H9 (cell line): ENCODE data around the gene PGAP6. TPM values are rescaled to one million over a fixed set of nuclear protein-coding genes. Genes with fewer than 3 reads are reported as not detected.

Source experiments
- DNase-seq: peaks from one replicate; pipeline ENCODE4 v3.0.0-alpha.2; 2017
- H2AFZ ChIP-seq: one replicate; pipeline ENCODE4 v1.6.1; 2013; ENCODE audit warnings: mild to moderate bottlenecking, low read length, control low read depth, moderate library complexity
- H2AK5ac ChIP-seq: 2 replicates; pipeline ENCODE4 v1.6.1; 2013; ENCODE audit warnings: low read length, control low read depth, mixed read lengths; ENCODE audit not compliant: insufficient read length
- H2BK120ac ChIP-seq: one replicate; pipeline ENCODE4 v1.6.1; 2013; ENCODE audit warnings: low read depth, mild to moderate bottlenecking, low read length, control low read depth, inconsistent platforms; ENCODE audit not compliant: poor library complexity, severe bottlenecking
- H2BK12ac ChIP-seq: 2 replicates; pipeline ENCODE4 v1.6.1; 2013; ENCODE audit warnings: low read length, control low read depth, mixed read lengths, low read depth; ENCODE audit not compliant: insufficient read length
- H2BK15ac ChIP-seq: 2 replicates; pipeline ENCODE4 v1.6.1; 2013; ENCODE audit warnings: low read depth, low read length, control low read depth
- H2BK20ac ChIP-seq: one replicate; pipeline ENCODE4 v1.6.1; 2013; ENCODE audit warnings: low read depth, mild to moderate bottlenecking, low read length, control low read depth, inconsistent platforms; ENCODE audit not compliant: poor library complexity, severe bottlenecking
- H2BK5ac ChIP-seq: 2 replicates; pipeline ENCODE4 v1.6.1; 2013; ENCODE audit warnings: low read length, control low read depth, mixed read lengths; ENCODE audit not compliant: insufficient read length
- H3K14ac ChIP-seq: 2 replicates; pipeline ENCODE4 v1.6.1; 2013; ENCODE audit warnings: low read length, control low read depth; ENCODE audit not compliant: insufficient read depth
- H3K18ac ChIP-seq: 2 replicates; pipeline ENCODE4 v1.6.1; 2013; ENCODE audit warnings: low read depth, mild to moderate bottlenecking, mixed read lengths, low read length, control low read depth; ENCODE audit not compliant: insufficient read length
- H3K23ac ChIP-seq: 2 replicates; pipeline ENCODE4 v1.6.1; 2013; ENCODE audit warnings: low read length, control low read depth, mixed read lengths, low read depth; ENCODE audit not compliant: insufficient read length
- H3K23me2 ChIP-seq: 2 replicates; pipeline ENCODE4 v1.6.1; 2013; ENCODE audit warnings: low read depth, mild to moderate bottlenecking, mixed read lengths, low read length, control low read depth; ENCODE audit not compliant: insufficient read length, poor library complexity, severe bottlenecking
- H3K27ac ChIP-seq: 2 replicates; pipeline ENCODE4 v1.5.1; 2013; ENCODE audit warnings: low read length, control low read depth, mixed read lengths, low read depth; ENCODE audit not compliant: insufficient read length
- H3K27me3 ChIP-seq: 2 replicates; pipeline ENCODE4 v1.6.1; 2013; ENCODE audit warnings: low read length, control low read depth, inconsistent platforms; ENCODE audit not compliant: insufficient read depth
- H3K4ac ChIP-seq: 2 replicates; pipeline ENCODE4 v1.6.1; 2013; ENCODE audit warnings: low read depth, mild to moderate bottlenecking, control low read depth, inconsistent platforms, low read length, moderate library complexity
- H3K4me1 ChIP-seq: 2 replicates; pipeline ENCODE4 v1.6.1; 2013; ENCODE audit warnings: low read length, control low read depth, inconsistent platforms; ENCODE audit not compliant: insufficient read depth
- H3K4me2 ChIP-seq: 2 replicates; pipeline ENCODE4 v1.6.1; 2013; ENCODE audit warnings: low read length, control low read depth, mixed read lengths; ENCODE audit not compliant: insufficient read length, insufficient read depth
- H3K56ac ChIP-seq: 2 replicates; pipeline ENCODE4 v1.6.1; 2013; ENCODE audit warnings: low read depth, mild to moderate bottlenecking, mixed read lengths, low read length, control low read depth; ENCODE audit not compliant: insufficient read length
- H3K79me1 ChIP-seq: 2 replicates; pipeline ENCODE4 v1.6.1; 2013; ENCODE audit warnings: low read depth, mild to moderate bottlenecking, moderate library complexity, low read length, control low read depth, inconsistent platforms; ENCODE audit not compliant: insufficient read depth, poor library complexity, severe bottlenecking
- H3K79me2 ChIP-seq: 2 replicates; pipeline ENCODE4 v1.6.1; 2013; ENCODE audit warnings: low read length, control low read depth, inconsistent platforms; ENCODE audit not compliant: insufficient read depth
- H3K9ac ChIP-seq: 2 replicates; pipeline ENCODE4 v1.6.1; 2013; ENCODE audit warnings: low read length, control low read depth, mixed read lengths; ENCODE audit not compliant: insufficient read length; ENCODE audit errors: extremely low read depth
- H3K9me3 ChIP-seq: one replicate; pipeline ENCODE4 v1.6.1; 2013; ENCODE audit warnings: low read depth, low read length, inconsistent platforms; ENCODE audit not compliant: control insufficient read depth
- H3T11ph ChIP-seq: one replicate; pipeline ENCODE4 v1.6.1; 2013; ENCODE audit warnings: mild to moderate bottlenecking, low read length, control low read depth, inconsistent platforms
- H4K20me1 ChIP-seq: one replicate; pipeline ENCODE4 v1.6.1; 2013; ENCODE audit not compliant: control insufficient read depth, insufficient read length, insufficient read depth
- H4K5ac ChIP-seq: 2 replicates; pipeline ENCODE4 v1.6.1; 2013; ENCODE audit warnings: low read depth, mild to moderate bottlenecking, mixed read lengths, low read length, control low read depth; ENCODE audit not compliant: insufficient read length
- H4K8ac ChIP-seq: replicated peaks from 2 replicates; pipeline ENCODE4 v1.6.1; 2013; ENCODE audit warnings: low read length, control low read depth, mixed read lengths, low read depth; ENCODE audit not compliant: insufficient read length
- H4K91ac ChIP-seq: 2 replicates; pipeline ENCODE4 v1.6.1; 2013; ENCODE audit warnings: low read depth, mild to moderate bottlenecking, moderate library complexity, mixed read lengths, low read length, control low read depth; ENCODE audit not compliant: insufficient read length
- H3K27ac Mint-ChIP-seq, 3 experiments: 2 replicates in 2 of 3; 3 replicates in 1 of 3; pipeline ENCODE4 v1.8.0; 2020 to 2021; ENCODE audit warnings: mixed read lengths in 3 of 3, mild to moderate bottlenecking in 1 of 3, moderate library complexity in 1 of 3
- H3K27me3 Mint-ChIP-seq: 2 replicates; pipeline ENCODE4 v1.8.0; 2021; ENCODE audit warnings: low read depth, mild to moderate bottlenecking, moderate library complexity, mixed read lengths
- H3K36me3 Mint-ChIP-seq, 3 experiments: 2 replicates in 2 of 3; 3 replicates in 1 of 3; pipeline ENCODE4 v1.8.0; 2020 to 2021; ENCODE audit warnings: low read depth in 3 of 3, mixed read lengths in 3 of 3; ENCODE audit not compliant: insufficient read depth in 1 of 3
- H3K4me1 Mint-ChIP-seq, 2 experiments: 2 replicates each; pipeline ENCODE4 v1.8.0; 2020; ENCODE audit warnings: mixed read lengths in 2 of 2
- H3K4me3 Mint-ChIP-seq, 2 experiments: 2 replicates in 1 of 2; 3 replicates in 1 of 2; pipeline ENCODE4 v1.8.0; 2020 to 2021; ENCODE audit warnings: mild to moderate bottlenecking in 2 of 2, mixed read lengths in 2 of 2, moderate library complexity in 1 of 2
- H3K9me3 Mint-ChIP-seq, 2 experiments: 2 replicates in 1 of 2; 3 replicates in 1 of 2; pipeline ENCODE4 v1.8.0; 2020; ENCODE audit warnings: mild to moderate bottlenecking in 2 of 2, mixed read lengths in 2 of 2, moderate library complexity in 1 of 2
- WGBS: extraction: QIAGEN DNeasy Blood & Tissue Kit; methylation state at CpG from one replicate; pipeline ENCODE4 v1.1.7; 2013; ENCODE audit warnings: missing lambda C conversion rate, low lambda C conversion rate, mixed read lengths; ENCODE audit not compliant: insufficient read length; ENCODE audit errors: extremely low coverage; 5-methylcytosine and 5-hydroxymethylcytosine counted together
- total RNA-seq: library from RNA; stranded (reverse); gene quantifications from 2 replicates; pipeline ENCODE4 v1.2.1, GENCODE V29; 2021
- TF ChIP-seq, protein P1 (sequence below): fragments of 200-600 bp; sonication (generic); conservative IDR thresholded peaks from 3 replicates; pipeline ENCODE4 v1.8.0; 2021; ENCODE audit warnings: antibody characterized with exemption, mild to moderate bottlenecking

PGAP6 gene
- total RNA-seq, 1 experiment from 2014 or later: 111 TPM

DNA sequence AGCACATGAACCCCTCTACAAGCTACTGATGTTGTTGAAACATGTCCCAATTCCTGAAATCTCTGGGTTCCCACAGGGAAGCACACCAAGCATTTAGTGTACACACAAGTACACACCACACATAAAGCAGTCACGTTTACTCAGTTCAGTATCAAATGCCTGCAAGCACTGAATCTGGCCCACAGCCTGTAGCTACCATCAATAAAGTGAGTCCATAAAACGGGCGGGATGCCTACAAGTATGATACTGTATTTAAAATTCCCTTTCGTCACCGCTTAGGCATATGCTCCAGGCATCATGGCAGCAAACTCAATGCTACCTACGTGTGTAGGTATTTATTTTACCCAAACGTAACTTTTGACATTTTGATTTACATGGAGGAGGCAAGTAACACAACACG, 31.6 kb downstream of the PGAP6 start:
- Histone ChIP-seq H3K9ac (no peak overlapping the region), H3K18ac (no peak overlapping the region), H2BK20ac (no peak overlapping the region), H3K56ac (no peak overlapping the region), H2AK5ac (no peak overlapping the region), H2AFZ (no peak overlapping the region), H2BK12ac (no peak overlapping the region), H3K27me3 (no peaks in the 10 kb centered on the region), H3K4me2 (no peak overlapping the region), H3K79me2 (peaks cover 22% of the 10 kb centered on the region; the same call in 1 of the 2 replicates), H4K91ac (no peak overlapping the region), H3K23ac (no peak overlapping the region), H3K27ac (no peak overlapping the region), H3K4me1 (no peaks in the 10 kb centered on the region), H4K5ac (no peak overlapping the region), H4K20me1 (no peaks in the 10 kb centered on the region), H3K14ac (no peak overlapping the region), H3K79me1 (peaks cover 5% of the 10 kb centered on the region), H2BK5ac (no peak overlapping the region), H2BK15ac (no peak overlapping the region), H2BK120ac (no peak overlapping the region), H3K9me3 (no peaks in the 10 kb centered on the region), H3T11ph (no peak overlapping the region), H4K8ac (no peak overlapping the region), H3K4ac (no peak overlapping the region), H3K23me2 (peaks cover 4% of the 10 kb centered on the region)
- no peak for DNase-seq
- Mint-ChIP-seq H3K27ac (no peak overlapping the region), H3K9me3 (no peaks in the 10 kb centered on the region), H3K4me3 (peak overlapping the region; percentile 85 to 94; a peak in 2 of 5 replicates), H3K36me3 (peaks cover 22 to 42% (median 22%) of the 10 kb centered on the region in 3 experiments), H3K4me1 (peaks cover 5 to 6% of the 10 kb centered on the region in 2 experiments; a peak in 3 of 4 replicates), H3K27me3 (no peaks in the 10 kb centered on the region)
- no CpG with 5 or more reads among the region's 8 CpGs for WGBS
- TF ChIP-seq, protein P1, sequence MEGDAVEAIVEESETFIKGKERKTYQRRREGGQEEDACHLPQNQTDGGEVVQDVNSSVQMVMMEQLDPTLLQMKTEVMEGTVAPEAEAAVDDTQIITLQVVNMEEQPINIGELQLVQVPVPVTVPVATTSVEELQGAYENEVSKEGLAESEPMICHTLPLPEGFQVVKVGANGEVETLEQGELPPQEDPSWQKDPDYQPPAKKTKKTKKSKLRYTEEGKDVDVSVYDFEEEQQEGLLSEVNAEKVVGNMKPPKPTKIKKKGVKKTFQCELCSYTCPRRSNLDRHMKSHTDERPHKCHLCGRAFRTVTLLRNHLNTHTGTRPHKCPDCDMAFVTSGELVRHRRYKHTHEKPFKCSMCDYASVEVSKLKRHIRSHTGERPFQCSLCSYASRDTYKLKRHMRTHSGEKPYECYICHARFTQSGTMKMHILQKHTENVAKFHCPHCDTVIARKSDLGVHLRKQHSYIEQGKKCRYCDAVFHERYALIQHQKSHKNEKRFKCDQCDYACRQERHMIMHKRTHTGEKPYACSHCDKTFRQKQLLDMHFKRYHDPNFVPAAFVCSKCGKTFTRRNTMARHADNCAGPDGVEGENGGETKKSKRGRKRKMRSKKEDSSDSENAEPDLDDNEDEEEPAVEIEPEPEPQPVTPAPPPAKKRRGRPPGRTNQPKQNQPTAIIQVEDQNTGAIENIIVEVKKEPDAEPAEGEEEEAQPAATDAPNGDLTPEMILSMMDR: no peak
